ENCODE data around the gene LNPK.
"Not testable (repeated sequence)": the region's sequence is repeated elsewhere in the genome, so short reads cannot be mapped to it uniquely, and the experiment has no call there.

The LNPK gene, protein sequence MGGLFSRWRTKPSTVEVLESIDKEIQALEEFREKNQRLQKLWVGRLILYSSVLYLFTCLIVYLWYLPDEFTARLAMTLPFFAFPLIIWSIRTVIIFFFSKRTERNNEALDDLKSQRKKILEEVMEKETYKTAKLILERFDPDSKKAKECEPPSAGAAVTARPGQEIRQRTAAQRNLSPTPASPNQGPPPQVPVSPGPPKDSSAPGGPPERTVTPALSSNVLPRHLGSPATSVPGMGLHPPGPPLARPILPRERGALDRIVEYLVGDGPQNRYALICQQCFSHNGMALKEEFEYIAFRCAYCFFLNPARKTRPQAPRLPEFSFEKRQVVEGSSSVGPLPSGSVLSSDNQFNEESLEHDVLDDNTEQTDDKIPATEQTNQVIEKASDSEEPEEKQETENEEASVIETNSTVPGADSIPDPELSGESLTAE

DNA sequence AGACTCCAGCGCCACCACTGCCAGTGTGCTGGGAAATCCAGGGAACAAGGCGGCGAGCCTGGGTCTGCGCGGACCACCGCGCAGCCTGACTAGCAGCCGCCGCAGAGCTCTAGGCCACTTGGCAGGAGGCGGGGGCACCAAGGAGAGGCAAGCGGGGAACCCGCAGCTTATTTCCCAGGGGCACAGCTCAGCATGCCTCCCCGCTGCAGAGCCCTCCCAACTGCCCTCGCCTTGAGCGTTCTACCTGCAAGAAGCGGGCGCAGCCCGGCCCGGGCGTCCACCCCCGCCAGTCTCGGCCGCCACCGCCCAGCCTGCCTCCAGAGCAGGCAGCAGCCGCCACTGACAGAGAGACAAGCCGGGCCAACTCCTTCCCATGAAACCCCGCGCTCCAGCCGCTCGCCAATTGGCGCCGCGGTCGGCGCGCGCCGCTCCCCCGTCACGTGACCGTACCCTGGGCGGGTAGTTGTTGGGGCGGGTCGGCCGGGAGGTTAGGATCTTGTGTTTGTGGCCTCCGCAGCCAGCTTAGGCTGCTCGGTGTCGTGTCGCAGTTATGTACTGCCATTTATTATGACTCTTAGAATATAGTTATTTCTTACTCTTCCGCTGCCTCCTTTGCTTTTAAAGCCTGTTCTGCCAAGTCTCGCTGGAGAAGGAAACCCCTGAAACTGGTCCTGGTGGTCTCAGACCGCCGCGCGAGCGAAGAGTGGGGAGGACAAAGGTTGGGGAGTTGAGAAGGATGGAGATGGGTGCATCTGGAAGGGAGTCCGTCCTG, at the start of gene LNPK:
LNPK (minus strand) TSS at position 352 of the 772 bp plus-strand sequence. CDS start 6,683 bp downstream, outside the sequence.
- DNase-seq (ENCODE audit: low read depth in 2 of 2) = peak; percentile 75 to 81

DNA sequence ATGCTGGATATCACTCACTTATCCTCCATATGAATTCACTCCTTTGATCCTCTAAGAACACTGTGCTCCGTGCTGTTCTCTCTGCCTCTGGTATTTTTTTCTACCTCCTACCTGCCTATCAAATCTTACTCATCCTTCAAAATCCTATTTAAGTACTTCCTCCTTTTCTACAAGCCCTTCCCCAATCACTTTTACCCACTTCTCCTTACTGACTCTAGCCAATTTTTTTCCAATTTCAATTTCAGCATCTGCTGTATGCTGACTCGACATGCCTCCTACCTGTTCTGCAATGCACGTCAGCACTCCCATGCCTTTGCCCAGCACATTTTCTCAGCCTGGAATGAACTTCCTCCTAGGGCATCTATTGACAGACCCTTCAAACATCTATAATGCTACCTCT, 37.3 kb upstream of the LNPK start:
- no peak for DNase-seq (ENCODE audit: low read depth in 2 of 2)

GRCh38 chr2:176038694-176039093, 36.6 kb upstream of the LNPK start:
- DNase-seq (ENCODE audit: low read depth in 2 of 2) = no peak

DNA sequence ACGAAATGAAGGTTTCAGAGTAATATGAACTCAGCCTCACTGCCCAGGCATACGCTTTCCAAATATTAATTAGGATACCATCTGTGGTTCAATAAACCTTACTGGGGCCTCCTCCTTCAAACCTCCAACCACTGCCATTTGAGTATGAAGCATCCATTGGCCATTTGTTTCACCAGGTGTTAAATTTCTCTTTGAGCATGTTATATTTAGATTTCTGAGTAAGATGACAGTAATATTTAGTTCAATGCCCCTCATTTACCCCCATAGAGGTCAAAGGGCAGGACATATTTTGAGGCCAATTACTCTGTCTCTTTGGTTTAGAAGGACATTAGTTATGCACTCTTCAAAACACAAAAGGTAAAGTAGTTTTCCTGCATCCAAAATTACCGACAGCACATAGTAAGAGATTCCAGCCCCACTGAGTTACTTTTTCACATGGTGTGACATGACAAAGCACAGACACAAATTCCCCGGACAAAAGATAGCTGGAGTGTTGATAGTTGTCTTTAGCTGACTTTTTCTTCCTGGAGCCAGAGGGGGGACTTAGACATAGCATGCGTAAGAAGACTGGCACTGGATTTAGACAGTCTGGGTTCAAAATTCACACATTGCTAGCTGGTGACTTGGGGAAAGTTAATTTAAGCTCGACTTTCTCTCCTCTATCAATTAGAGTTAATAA, 33.1 kb upstream of the LNPK start:
- DNase-seq (ENCODE audit: low read depth in 2 of 2) = no peak

GRCh38 chr2:176027806-176028205, 25.7 kb upstream of the LNPK start:
- no peak for DNase-seq (ENCODE audit: low read depth in 2 of 2)

- DNase-seq (ENCODE audit: low read depth in 2 of 2) = no peak
Observed at GRCh38 chr2:176025932-176026331, 23.9 kb upstream of the LNPK start.

DNA sequence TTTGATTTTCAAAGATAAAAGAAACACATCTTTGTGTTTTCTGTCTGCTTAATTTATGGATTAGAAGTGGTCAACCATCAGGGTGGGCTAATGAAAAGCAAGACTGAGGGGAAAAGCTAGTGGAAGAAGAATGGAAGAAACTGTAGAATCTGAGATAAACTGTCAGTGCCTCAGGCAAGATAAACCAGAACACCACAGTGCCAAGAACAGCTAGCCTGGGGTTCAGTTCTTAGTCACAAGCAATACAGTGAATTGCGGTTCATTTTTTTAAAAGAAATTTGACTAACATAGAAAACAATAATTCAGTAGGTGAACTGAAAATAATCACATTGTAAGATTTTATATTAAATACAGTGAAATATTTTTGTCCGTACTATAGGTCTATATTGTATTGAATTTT, 22.0 kb upstream of the LNPK start:
- DNase-seq (ENCODE audit: low read depth in 2 of 2) = no peak

DNA sequence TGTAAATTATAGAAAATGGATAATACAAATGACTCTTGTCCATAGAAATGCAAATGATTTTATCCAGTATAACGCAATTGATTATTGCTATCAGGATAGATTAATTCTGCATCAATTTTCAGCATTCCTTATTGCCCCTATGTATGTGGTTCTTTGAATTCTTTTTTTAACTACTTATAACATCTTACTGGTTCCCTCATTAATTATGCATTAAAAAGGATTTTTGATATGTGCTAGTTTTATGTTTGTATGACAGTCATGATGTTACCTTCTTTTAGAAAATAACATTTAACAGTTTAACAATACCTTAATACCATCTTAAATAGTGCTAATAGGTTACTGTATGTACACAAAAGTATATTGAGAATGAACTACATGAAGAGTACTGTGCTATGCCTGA, 20.0 kb upstream of the LNPK start:
- no peak for DNase-seq (ENCODE audit: low read depth in 2 of 2)

DNA sequence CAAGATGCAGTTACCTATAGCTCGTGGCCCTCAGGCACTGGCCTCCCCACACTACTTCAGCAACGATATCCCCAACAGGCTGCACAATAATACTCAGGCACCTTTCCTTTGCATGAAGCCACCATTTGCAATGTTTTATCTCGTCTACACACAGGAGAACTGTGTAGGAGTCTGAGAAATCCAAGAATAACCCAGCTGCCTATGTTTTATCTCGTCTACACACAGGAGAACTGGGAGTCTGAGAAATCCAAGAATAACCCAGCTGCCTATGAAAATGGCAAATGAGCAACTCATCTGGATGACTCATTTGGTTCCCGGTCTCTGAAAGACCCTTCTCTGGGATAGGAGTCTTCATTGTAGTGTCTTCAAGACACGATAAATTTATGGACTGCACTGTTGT, 18.3 kb upstream of the LNPK start:
- no peak for DNase-seq (ENCODE audit: low read depth in 2 of 2)

GRCh38 chr2:176018708-176019107, 16.6 kb upstream of the LNPK start:
- no peak for DNase-seq (ENCODE audit: low read depth in 2 of 2)

- DNase-seq (ENCODE audit: low read depth in 2 of 2) = no peak
Observed at GRCh38 chr2:176009445-176009844, 7.4 kb upstream of the LNPK start.

DNA sequence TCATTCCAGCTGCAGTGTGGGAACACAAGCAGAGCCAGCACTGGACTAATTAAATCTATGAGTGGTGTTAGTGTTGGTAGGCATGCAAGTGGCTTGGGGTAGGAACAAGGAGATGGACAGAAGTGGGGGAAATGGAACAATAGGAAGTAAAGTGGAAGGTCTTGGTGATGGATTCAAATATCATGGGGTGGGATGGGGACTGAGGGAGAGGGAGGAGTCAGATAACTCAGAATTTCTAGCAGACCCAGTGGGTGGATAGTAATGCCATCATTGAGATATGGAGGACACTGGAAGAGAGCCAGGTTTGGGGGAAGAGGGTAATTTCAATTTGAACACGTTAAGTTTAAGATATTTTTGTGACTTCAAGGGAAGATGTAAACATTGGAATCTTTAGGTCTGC, 2.9 kb upstream of the LNPK start:
- no peak for DNase-seq (ENCODE audit: low read depth in 2 of 2)

- no peak for DNase-seq (ENCODE audit: low read depth in 2 of 2)
Observed at GRCh38 chr2:176003958-176004357, 1.9 kb upstream of the LNPK start.

- DNase-seq (ENCODE audit: low read depth in 2 of 2) = no peak
Observed at GRCh38 chr2:176002688-176003210, 682 bp upstream of the LNPK start.

DNA sequence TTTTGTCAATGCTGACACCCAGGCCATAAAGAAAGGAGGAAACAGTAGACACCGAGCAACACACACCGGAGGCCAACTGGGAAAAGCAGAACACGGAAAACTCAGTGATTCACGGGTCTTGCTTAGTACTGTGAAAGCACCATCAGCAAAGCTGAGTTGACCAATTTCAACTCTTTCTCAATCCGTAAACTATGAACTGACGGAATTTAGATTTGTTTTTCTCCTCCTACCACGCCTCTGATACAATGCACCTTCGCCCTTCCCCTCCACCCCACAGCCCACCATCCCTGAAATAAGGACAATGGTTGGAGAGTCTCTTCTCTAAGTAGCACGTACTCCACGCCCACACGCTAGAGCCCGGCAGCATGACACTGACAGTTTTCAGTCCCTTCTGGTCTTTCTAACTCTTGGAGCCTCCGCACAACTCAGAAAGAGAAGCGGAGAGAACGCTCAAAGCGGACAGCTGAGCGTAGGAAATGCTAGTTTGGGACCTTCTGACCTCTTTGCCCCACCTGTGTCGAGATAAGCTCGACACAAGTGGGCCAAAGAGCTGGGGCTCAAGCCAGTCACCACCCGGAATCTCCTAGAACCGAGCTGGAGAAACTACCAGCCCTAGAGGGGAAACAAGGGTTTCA, 669 bp downstream of the LNPK start:
- peak in 1 of 2 donors; percentile 19 for DNase-seq (ENCODE audit: low read depth in 2 of 2)

- DNase-seq (ENCODE audit: low read depth in 2 of 2) = no peak
Observed at GRCh38 chr2:175999283-175999819, 2.7 kb downstream of the LNPK start.

DNA sequence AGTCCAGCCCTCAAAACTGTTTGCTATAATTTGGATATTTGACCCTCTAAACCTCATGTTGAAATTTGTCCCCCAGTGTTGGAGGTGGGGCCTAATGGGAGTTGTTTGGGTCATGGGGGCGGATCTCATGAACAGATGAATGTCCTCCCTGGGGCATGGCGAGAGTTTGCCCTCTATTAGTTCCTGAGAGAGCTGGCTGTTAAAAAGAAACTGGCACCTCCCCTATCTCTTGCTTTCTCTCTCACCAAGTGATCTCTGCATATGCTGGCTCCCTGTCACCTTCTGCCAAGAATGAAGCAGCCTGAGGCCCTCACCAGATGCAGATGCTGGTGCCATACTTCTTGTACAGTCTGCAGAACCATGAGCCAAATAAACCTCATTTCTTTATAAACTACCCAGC, 12.0 kb downstream of the LNPK start:
- no peak for DNase-seq (ENCODE audit: low read depth in 2 of 2)

DNA sequence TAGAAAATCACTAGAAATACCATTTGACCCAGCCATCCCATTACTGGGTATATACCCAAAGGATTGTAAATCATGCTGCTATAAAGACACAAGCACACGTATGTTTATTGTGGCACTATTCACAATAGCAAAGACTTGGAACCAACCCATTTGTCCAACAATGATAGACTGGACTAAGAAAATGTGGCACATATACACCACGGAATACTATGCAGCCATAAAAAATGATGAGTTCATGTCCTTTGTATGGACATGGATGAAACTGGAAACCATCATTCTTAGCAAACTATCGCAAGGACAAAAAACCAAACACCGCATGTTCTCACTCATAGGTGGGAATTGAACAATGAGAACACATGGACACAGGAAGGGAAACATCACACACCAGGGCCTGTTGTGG, 14.9 kb downstream of the LNPK start:
- DNase-seq (ENCODE audit: low read depth in 2 of 2) = not testable (repeated sequence)

DNA sequence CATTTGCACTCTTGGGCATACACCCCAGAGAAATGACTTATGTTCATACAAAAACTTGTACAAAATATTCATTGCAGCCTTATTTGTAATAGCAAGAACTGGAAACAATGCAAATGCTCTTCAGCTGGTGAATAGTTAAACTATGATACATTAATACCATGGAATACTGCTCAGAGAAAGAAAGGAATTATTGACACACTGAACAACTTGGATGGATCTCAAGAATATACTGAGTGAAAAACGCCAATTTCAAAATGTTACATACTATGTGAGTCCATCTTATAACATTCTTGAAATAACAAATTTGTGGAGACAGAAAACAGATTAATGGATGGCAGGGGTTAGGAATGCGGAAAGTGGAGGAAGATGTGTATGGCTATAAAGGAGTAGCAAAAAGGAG, 17.2 kb downstream of the LNPK start:
- no peak for DNase-seq (ENCODE audit: low read depth in 2 of 2)

- no peak for DNase-seq (ENCODE audit: low read depth in 2 of 2)
Observed at GRCh38 chr2:175981551-175981950, 20.5 kb downstream of the LNPK start.

- DNase-seq (ENCODE audit: low read depth in 2 of 2) = no peak
Observed at GRCh38 chr2:175976391-175977157, 25.5 kb downstream of the LNPK start.

All from activated CD8-positive, alpha-beta memory T cell treated with anti-CD3 and anti-CD28 coated beads for 4 hours (primary cell).